CD8-positive, alpha-beta memory T cell (primary cell): ENCODE results near the gene AFAP1. TPM values are rescaled to one million over a fixed set of nuclear protein-coding genes. Genes with fewer than 3 reads are reported as not detected.
A peak's percentile ranks its signal among the peaks of the same experiment; 100 is the strongest.

Experiments used
- CTCF ChIA-PET: fragments of 350-600 bp; sonication (Branson Sonifier 250); formaldehyde crosslinking; loops from one replicate; lab custom pipeline; 2021; ENCODE audit warnings: antibody characterized with exemption; lab: Charles Lee
- POLR2A ChIA-PET: fragments of 350-600 bp; sonication (Branson Sonifier 250); formaldehyde crosslinking; loops from one replicate; lab custom pipeline; 2021; ENCODE audit warnings: antibody characterized with exemption; lab: Charles Lee
- DNase-seq, 5 donors: peaks; one replicate each; pipeline versions ENCODE4 v3.0.0 to v3.0.0-alpha.2; 2020 to 2022; ENCODE audit warnings: mixed read lengths in 1 of 5
- H3K27ac ChIP-seq: one replicate; pipeline ENCODE4 v1.7.0; 2013; ENCODE audit warnings: low read depth, mild to moderate bottlenecking, low read length, moderate library complexity
- H3K27me3 ChIP-seq: 2 replicates; pipeline ENCODE4 v1.7.0; 2013; ENCODE audit warnings: low read length, mild to moderate bottlenecking; ENCODE audit not compliant: insufficient read depth, poor library complexity, severe bottlenecking
- H3K36me3 ChIP-seq: 2 replicates; pipeline ENCODE4 v1.7.0; 2013; ENCODE audit warnings: mild to moderate bottlenecking, low read length, moderate library complexity; ENCODE audit not compliant: insufficient read depth
- H3K4me1 ChIP-seq: 2 replicates; pipeline ENCODE4 v1.7.0; 2013; ENCODE audit warnings: mild to moderate bottlenecking, low read length, moderate library complexity; ENCODE audit not compliant: insufficient read depth
- H3K4me3 ChIP-seq: 2 replicates; pipeline ENCODE4 v1.7.0; 2013; ENCODE audit warnings: mild to moderate bottlenecking, low read length
- H3K9me3 ChIP-seq: 2 replicates; pipeline ENCODE4 v1.7.0; 2013; ENCODE audit warnings: mild to moderate bottlenecking, low read length
- H3K27ac Mint-ChIP-seq, 8 donors: one replicate each; pipeline ENCODE4 v1.8.0; 2020 to 2021; ENCODE audit warnings: mixed read lengths in 8 of 8, mild to moderate bottlenecking in 6 of 8, inconsistent platforms in 3 of 8, moderate library complexity in 3 of 8
- H3K27me3 Mint-ChIP-seq, 2 donors: one replicate each; pipeline ENCODE4 v1.8.0; 2020 to 2021; ENCODE audit warnings: mixed read lengths in 2 of 2, mild to moderate bottlenecking in 1 of 2, moderate library complexity in 1 of 2
- H3K36me3 Mint-ChIP-seq, 3 donors: one replicate each; pipeline ENCODE4 v1.8.0; 2020 to 2021; ENCODE audit warnings: mixed read lengths in 3 of 3, inconsistent platforms in 1 of 3, mild to moderate bottlenecking in 1 of 3
- H3K4me1 Mint-ChIP-seq, 3 donors: one replicate each; pipeline ENCODE4 v1.8.0; 2020 to 2021; ENCODE audit warnings: mixed read lengths in 3 of 3, inconsistent platforms in 1 of 3, mild to moderate bottlenecking in 1 of 3
- H3K4me3 Mint-ChIP-seq, 7 donors: one replicate each; pipeline ENCODE4 v1.8.0; 2020 to 2021; ENCODE audit warnings: mixed read lengths in 7 of 7, mild to moderate bottlenecking in 6 of 7, moderate library complexity in 4 of 7, inconsistent platforms in 2 of 7
- H3K9me3 Mint-ChIP-seq, 5 donors: one replicate each; pipeline ENCODE4 v1.8.0; 2020 to 2022; ENCODE audit warnings: mixed read lengths in 5 of 5, mild to moderate bottlenecking in 3 of 5, moderate library complexity in 2 of 5, inconsistent platforms in 1 of 5
- polyA plus RNA-seq: library from polyadenylated mRNA; unstranded; fragments of 300-500 nt; fragmentation: Illumina TruSeq; gene quantifications from one replicate; pipeline ENCODE4 v1.2.3, GENCODE V29; 2021
- total RNA-seq, 2 experiments: library from RNA; stranded (reverse); gene quantifications; one replicate each; pipeline ENCODE4 v1.2.3, GENCODE V29; 2021

The AFAP1 gene
- total and polyA plus RNA-seq, 3 experiments from 2014 or later, result 2.3 to 19.9 (median 18.4) TPM

DNA sequence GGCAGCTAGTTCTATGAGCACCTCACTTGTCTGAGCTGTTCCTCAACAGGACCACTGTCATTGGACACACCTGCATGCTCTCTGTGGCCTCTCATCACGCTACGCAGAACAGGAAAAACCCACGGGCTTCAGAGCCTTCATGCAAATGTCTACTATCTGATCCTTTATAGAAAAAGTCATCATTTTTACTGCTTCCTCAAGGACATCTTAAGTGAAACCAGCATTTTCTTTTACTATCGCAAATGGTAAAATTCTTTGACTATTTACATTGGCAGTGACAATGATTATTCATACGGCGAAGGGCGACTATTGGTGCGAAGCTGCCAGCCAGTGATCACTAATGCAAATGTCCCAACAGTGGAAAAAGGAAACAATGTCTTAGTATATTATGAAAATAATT, 147.0 kb downstream of the AFAP1 start:
- H3K27ac Mint-ChIP-seq, result no peak overlapping the region

GRCh38 chr4:7790999-7791398, 148.7 kb downstream of the AFAP1 start:
- Mint-ChIP-seq H3K4me1 (no peaks in the 10 kb centered on the region), H3K27me3 (no peaks in the 10 kb centered on the region)
- POLR2A ChIA-PET, result no interaction called here

More for the DNA sequence above, 147.0 kb downstream of the AFAP1 start:
- Histone ChIP-seq H3K27me3 (no peaks in the 10 kb centered on the region), H3K4me1 (no peaks in the 10 kb centered on the region), H3K9me3 (no peaks in the 10 kb centered on the region), H3K36me3 (no peaks in the 10 kb centered on the region), H3K27ac (no peak overlapping the region), H3K4me3 (no peak overlapping the region)
- no peak for DNase-seq
- Mint-ChIP-seq H3K4me3 (no peak overlapping the region), H3K27me3 (no peaks in the 10 kb centered on the region), H3K9me3 (no peaks in the 10 kb centered on the region), H3K36me3 (peaks cover 2 to 31% (median 3%) of the 10 kb centered on the region in 3 donors), H3K4me1 (no peaks in the 10 kb centered on the region)
- POLR2A ChIA-PET, result no interaction called here
- CTCF ChIA-PET, result interaction anchor here (1.6 to 1.7 kb wide), 2 partner anchors 10 to 195 kb away, joined by 5 read pairs; no protein-coding TSS in a partner anchor

GRCh38 chr4:7790023-7790422, 149.6 kb downstream of the AFAP1 start:
- H3K4me1 ChIP-seq, result no peaks in the 10 kb centered on the region
- DNase-seq, result no peak
- Mint-ChIP-seq H3K27me3 (no peaks in the 10 kb centered on the region), H3K4me1 (no peaks in the 10 kb centered on the region), H3K4me3 (no peak overlapping the region), H3K27ac (no peak overlapping the region), H3K9me3 (no peaks in the 10 kb centered on the region), H3K36me3 (peaks cover 0 to 37% (median 6%) of the 10 kb centered on the region in 3 donors)
- H3K27ac ChIP-seq, result no peak overlapping the region
- POLR2A ChIA-PET, result no interaction called here
- CTCF ChIA-PET, result no interaction called here
- no peak overlapping the region for H3K4me3 ChIP-seq
- H3K9me3 ChIP-seq, result no peaks in the 10 kb centered on the region
- H3K27me3 ChIP-seq, result no peaks in the 10 kb centered on the region
- no peaks in the 10 kb centered on the region for H3K36me3 ChIP-seq

More at GRCh38 chr4:7790999-7791398, 148.7 kb downstream of the AFAP1 start:
- H3K27ac Mint-ChIP-seq, result no peak overlapping the region
- H3K4me3 Mint-ChIP-seq, result no peak overlapping the region
- H3K36me3 Mint-ChIP-seq, result peaks cover 0 to 27% (median 4%) of the 10 kb centered on the region in 3 donors
- Histone ChIP-seq H3K4me1 (no peaks in the 10 kb centered on the region), H3K27me3 (no peaks in the 10 kb centered on the region), H3K9me3 (no peaks in the 10 kb centered on the region), H3K36me3 (no peaks in the 10 kb centered on the region), H3K4me3 (no peak overlapping the region), H3K27ac (no peak overlapping the region)
- no peak for DNase-seq
- CTCF ChIA-PET, result interaction anchor here (0.8 kb wide), 1 partner anchor 13 kb away, joined by 3 read pairs; no protein-coding TSS in a partner anchor
- no peaks in the 10 kb centered on the region for H3K9me3 Mint-ChIP-seq

GRCh38 chr4:7788694-7789425, 150.8 kb downstream of the AFAP1 start:
- Mint-ChIP-seq H3K36me3 (peaks cover 0 to 45% (median 6%) of the 10 kb centered on the region in 3 donors), H3K9me3 (no peaks in the 10 kb centered on the region), H3K4me1 (peaks cover 0 to under 1% (median under 1%) of the 10 kb centered on the region in 3 donors), H3K27me3 (no peaks in the 10 kb centered on the region), H3K4me3 (no peak overlapping the region), H3K27ac (no peak overlapping the region)
- H3K27me3 ChIP-seq, result no peaks in the 10 kb centered on the region
- H3K4me3 ChIP-seq, result no peak overlapping the region
- H3K27ac ChIP-seq, result no peak overlapping the region
- ChIA-PET CTCF (no interaction called here), POLR2A (no interaction called here)
- H3K36me3 ChIP-seq, result no peaks in the 10 kb centered on the region
- H3K9me3 ChIP-seq, result no peaks in the 10 kb centered on the region
- no peaks in the 10 kb centered on the region for H3K4me1 ChIP-seq
- no peak for DNase-seq

DNA sequence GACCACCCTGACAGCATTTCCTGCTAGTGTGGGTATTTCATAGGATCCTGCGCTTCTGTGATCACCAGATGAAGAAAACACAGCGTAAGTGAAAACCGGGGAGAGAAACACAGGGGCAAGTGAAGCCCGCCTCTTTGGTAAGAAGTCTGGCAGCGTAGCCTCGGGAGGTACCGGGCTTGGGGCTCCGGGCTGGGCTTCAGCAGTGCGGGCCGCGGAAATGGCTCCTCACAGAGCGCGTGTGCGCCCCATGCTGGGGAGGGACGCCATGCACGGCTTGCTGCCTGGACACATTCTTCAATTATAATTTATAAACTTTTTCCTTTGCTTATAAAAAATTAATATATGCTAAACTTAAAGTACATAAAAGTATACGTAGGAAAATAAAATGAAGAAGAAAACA, 151.5 kb downstream of the AFAP1 start:
- no peaks in the 10 kb centered on the region for H3K4me1 ChIP-seq
- no peaks in the 10 kb centered on the region for H3K9me3 ChIP-seq
- Mint-ChIP-seq H3K36me3 (peaks cover 0 to 46% (median 9%) of the 10 kb centered on the region in 3 donors), H3K27me3 (no peaks in the 10 kb centered on the region), H3K9me3 (no peaks in the 10 kb centered on the region), H3K4me3 (no peak overlapping the region), H3K27ac (no peak overlapping the region), H3K4me1 (peaks cover 0 to 6% (median 5%) of the 10 kb centered on the region in 3 donors)
- ChIA-PET POLR2A (no interaction called here), CTCF (no interaction called here)
- no peak for DNase-seq
- no peak overlapping the region for H3K4me3 ChIP-seq
- H3K27ac ChIP-seq, result no peak overlapping the region
- H3K27me3 ChIP-seq, result no peaks in the 10 kb centered on the region
- no peaks in the 10 kb centered on the region for H3K36me3 ChIP-seq

DNA sequence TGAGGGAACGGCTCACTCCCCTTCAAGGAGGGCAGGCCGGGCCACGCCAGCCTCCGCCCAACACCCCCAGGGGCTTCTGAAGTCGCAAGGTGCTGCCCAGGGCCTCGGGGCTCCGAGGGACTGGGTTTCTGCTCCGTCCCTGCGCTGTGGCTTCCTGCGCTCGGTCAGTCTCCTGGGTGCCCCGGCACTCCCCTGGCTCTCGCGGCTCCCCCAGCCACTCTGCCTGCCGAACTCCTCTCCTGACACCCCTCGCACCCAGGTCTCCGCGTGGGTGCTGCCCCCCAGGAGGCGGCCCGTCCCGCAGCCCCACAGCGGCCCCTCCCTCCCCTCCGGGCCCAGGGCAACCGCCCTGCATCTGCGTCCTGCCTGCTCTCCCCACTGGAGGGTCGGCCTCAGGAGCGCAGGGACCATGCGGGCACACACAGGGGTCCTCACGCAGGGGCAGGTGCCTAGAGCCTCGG, 151.9 kb downstream of the AFAP1 start:
- POLR2A ChIA-PET, result no interaction called here
- H3K27me3 Mint-ChIP-seq, result no peaks in the 10 kb centered on the region
- no peak overlapping the region for H3K27ac Mint-ChIP-seq
- H3K36me3 Mint-ChIP-seq, result peaks cover 0 to 43% (median 9%) of the 10 kb centered on the region in 3 donors
- Histone ChIP-seq H3K27ac (no peak overlapping the region), H3K36me3 (no peaks in the 10 kb centered on the region), H3K27me3 (no peaks in the 10 kb centered on the region), H3K4me1 (peaks cover under 1% of the 10 kb centered on the region), H3K9me3 (no peaks in the 10 kb centered on the region), H3K4me3 (no peak overlapping the region)
- DNase-seq, result no peak
- CTCF ChIA-PET, result no interaction called here
- no peak overlapping the region for H3K4me3 Mint-ChIP-seq
- H3K9me3 Mint-ChIP-seq, result no peaks in the 10 kb centered on the region
- H3K4me1 Mint-ChIP-seq, result peaks cover 0 to 7% (median 7%) of the 10 kb centered on the region in 3 donors

GRCh38 chr4:7787067-7787466, 152.6 kb downstream of the AFAP1 start:
- H3K4me1 Mint-ChIP-seq, result peaks cover 0 to 14% (median 13%) of the 10 kb centered on the region in 3 donors
- no peaks in the 10 kb centered on the region for H3K9me3 Mint-ChIP-seq

DNA sequence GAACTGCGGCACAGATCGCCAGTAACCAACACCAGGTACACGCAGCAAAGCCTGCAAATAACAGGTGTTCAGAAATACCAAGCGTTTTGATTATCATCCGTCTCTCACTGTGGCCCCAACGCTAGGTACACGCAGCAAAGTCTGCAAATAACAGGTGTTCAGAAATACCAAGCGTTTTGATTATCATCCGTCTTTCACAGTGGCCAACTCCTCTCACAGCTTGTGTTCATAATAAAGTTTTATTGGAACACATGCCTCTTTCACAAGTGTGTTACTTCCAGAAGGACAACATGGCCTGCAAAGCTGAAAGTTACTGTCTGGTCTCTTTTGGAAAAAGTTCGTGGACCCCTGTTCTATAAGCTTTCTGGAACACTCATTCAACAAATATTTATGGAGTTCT, 153.1 kb downstream of the AFAP1 start:
- no peaks in the 10 kb centered on the region for H3K9me3 ChIP-seq
- peaks cover 0 to 38% (median 9%) of the 10 kb centered on the region in 3 donors for H3K36me3 Mint-ChIP-seq
- H3K36me3 ChIP-seq, result no peaks in the 10 kb centered on the region
- no peak overlapping the region for H3K27ac ChIP-seq
- H3K9me3 Mint-ChIP-seq, result no peaks in the 10 kb centered on the region
- peaks cover 3 to 19% (median 19%) of the 10 kb centered on the region in 3 donors for H3K4me1 Mint-ChIP-seq
- POLR2A ChIA-PET, result no interaction called here
- H3K4me3 Mint-ChIP-seq, result no peak overlapping the region
- CTCF ChIA-PET, result no interaction called here
- peak overlapping the region in 1 of 8 donors; percentile 47 for H3K27ac Mint-ChIP-seq
- no peaks in the 10 kb centered on the region for H3K27me3 ChIP-seq
- DNase-seq, result no peak
- peaks cover 12% of the 10 kb centered on the region for H3K4me1 ChIP-seq
- no peak overlapping the region for H3K4me3 ChIP-seq
- H3K27me3 Mint-ChIP-seq, result no peaks in the 10 kb centered on the region

More at GRCh38 chr4:7787067-7787466, 152.6 kb downstream of the AFAP1 start:
- ChIA-PET CTCF (no interaction called here), POLR2A (no interaction called here)
- no peak for DNase-seq
- no peak overlapping the region for H3K27ac ChIP-seq
- H3K27me3 ChIP-seq, result no peaks in the 10 kb centered on the region
- Mint-ChIP-seq H3K4me3 (no peak overlapping the region), H3K27me3 (no peaks in the 10 kb centered on the region), H3K27ac (no peak overlapping the region), H3K36me3 (peaks cover 0 to 40% (median 9%) of the 10 kb centered on the region in 3 donors)
- peaks cover 7% of the 10 kb centered on the region for H3K4me1 ChIP-seq
- H3K9me3 ChIP-seq, result no peaks in the 10 kb centered on the region
- no peaks in the 10 kb centered on the region for H3K36me3 ChIP-seq
- no peak overlapping the region for H3K4me3 ChIP-seq
